PC-9 (cell line): ENCODE data around the gene MTHFD1L.

Source experiments
- CTCF ChIP-seq: fragments of 200-600 bp; sonication (generic); conservative IDR thresholded peaks from 2 replicates; pipeline ENCODE4 v1.6.1; 2017; ENCODE audit warnings: mixed run types, antibody characterized with exemption, mild to moderate bottlenecking, moderate library complexity
- EZH2 ChIP-seq: fragments of 200-600 bp; sonication (generic); IDR thresholded peaks from 2 replicates; pipeline ENCODE4 v1.8.0; 2017; ENCODE audit warnings: antibody characterized with exemption, low read depth

- TF ChIP-seq CTCF (no peak), EZH2 (no peak)
Observed at GRCh38 chr6:151051164-151051563, 185.7 kb downstream of the MTHFD1L start.
